ENCODE data around the gene PAQR9. TPM values are rescaled to one million over a fixed set of nuclear protein-coding genes. Genes with fewer than 3 reads are reported as not detected.

PAQR9 gene
- total and polyA plus RNA-seq, 2 donors (not counting 1 experiment from before 2014, with no cell fraction given): not detected

- TF ChIP-seq CTCF (conservative IDR thresholded peaks at IDR 0.05 in 1 of 2, IDR thresholded peaks at IDR 0.05 in 1 of 2; ENCODE audit: low read depth in 1 of 2, low read length in 2 of 2): no peak
- TF ChIP-seq EZH2 (IDR thresholded peaks at IDR 0.05; ENCODE audit: low read length, missing control alignments): no peak
These were observed 38.1 kb upstream of the PAQR9 start, which contains the start of gene U2SURP for GRCh38 chr3:143001369-143002082. Gene U2SURP, plus strand, starts transcription at chr3:143001570. Its CDS starts 59 bp downstream, at chr3:143001629.

GRCh38 chr3:143001034-143001368 is 37.5 kb upstream of the PAQR9 start:
- peak overlapping the region; percentile 95 for H3K27ac ChIP-seq (ENCODE audit: insufficient read depth, low read length)
- H3K9me3 ChIP-seq (ENCODE audit: control insufficient read depth, insufficient read depth, low read depth, low read length): no peaks in the 10 kb centered on the region
- peak overlapping the region; percentile 99 for H3K4me2 ChIP-seq (ENCODE audit: extremely low read depth, insufficient read depth, low read length)
- H3K27me3 ChIP-seq (ENCODE audit: control insufficient read depth, insufficient read depth, low read length): no peaks in the 10 kb centered on the region
- peak overlapping the region; percentile 85 for H2AFZ ChIP-seq (ENCODE audit: low read length)
- H4K20me1 ChIP-seq (ENCODE audit: control insufficient read depth, extremely low read depth, insufficient read depth, low read length): no peaks in the 10 kb centered on the region
- TF ChIP-seq CTCF (conservative IDR thresholded peaks at IDR 0.05 in 1 of 2, IDR thresholded peaks at IDR 0.05 in 1 of 2; ENCODE audit: low read depth in 1 of 2, low read length in 2 of 2) (no peak), EZH2 (IDR thresholded peaks at IDR 0.05; ENCODE audit: low read length, missing control alignments) (no peak)
- peaks cover 45% of the 10 kb centered on the region for H3K79me2 ChIP-seq (ENCODE audit: control insufficient read depth, insufficient read depth, low read length)
- H3K4me3 ChIP-seq (replicated peaks in 1 of 4; ENCODE audit: control extremely low read depth in 1 of 4, insufficient read depth in 1 of 4, low read depth in 3 of 4, low read length in 4 of 4): peak overlapping the region; percentile 83 to 97 (median 90)
- no peak for DNase-seq (ENCODE audit: low read depth in 2 of 2)
- peaks cover 4% of the 10 kb centered on the region for H3K4me1 ChIP-seq (ENCODE audit: control insufficient read depth, extremely low read depth, insufficient read depth, low read length)
- H3K9ac ChIP-seq (ENCODE audit: insufficient read depth, low read length): peak overlapping the region; percentile 67
- no peaks in the 10 kb centered on the region for H3K36me3 ChIP-seq (ENCODE audit: control insufficient read depth, insufficient read depth, low read length)

More at GRCh38 chr3:143001369-143002082, 38.1 kb upstream of the PAQR9 start, which contains the start of gene U2SURP:
- Histone ChIP-seq H3K27ac (ENCODE audit: insufficient read depth, low read length) (peak within 1 kb of the TSS; percentile 95), H3K9me3 (ENCODE audit: control insufficient read depth, insufficient read depth, low read depth, low read length) (no peaks in the 10 kb centered on the region), H3K79me2 (ENCODE audit: control insufficient read depth, insufficient read depth, low read length) (peaks cover 50% of the 10 kb centered on the region), H4K20me1 (ENCODE audit: control insufficient read depth, extremely low read depth, insufficient read depth, low read length) (no peaks in the 10 kb centered on the region), H2AFZ (ENCODE audit: low read length) (peak within 1 kb of the TSS; percentile 85), H3K4me2 (ENCODE audit: extremely low read depth, insufficient read depth, low read length) (peak within 1 kb of the TSS; percentile 99), H3K9ac (ENCODE audit: insufficient read depth, low read length) (peak within 1 kb of the TSS; percentile 94), H3K4me1 (ENCODE audit: control insufficient read depth, extremely low read depth, insufficient read depth, low read length) (peaks cover 4% of the 10 kb centered on the region), H3K36me3 (ENCODE audit: control insufficient read depth, insufficient read depth, low read length) (no peaks in the 10 kb centered on the region), H3K4me3 (replicated peaks in 1 of 4; ENCODE audit: control extremely low read depth in 1 of 4, insufficient read depth in 1 of 4, low read depth in 3 of 4, low read length in 4 of 4) (peak within 1 kb of the TSS; percentile 83 to 97 (median 90)), H3K27me3 (ENCODE audit: control insufficient read depth, insufficient read depth, low read length) (no peaks in the 10 kb centered on the region)
- peak; percentile 98 to 99 for DNase-seq (ENCODE audit: low read depth in 2 of 2)

GRCh38 chr3:143000528-143000927 is 37.1 kb upstream of the PAQR9 start:
- DNase-seq (ENCODE audit: low read depth in 2 of 2): peak in 1 of 2 donors; percentile 84
- Histone ChIP-seq H2AFZ (ENCODE audit: low read length) (peak overlapping the region; percentile 26), H3K9ac (ENCODE audit: insufficient read depth, low read length) (peak overlapping the region; percentile 67), H3K27ac (ENCODE audit: insufficient read depth, low read length) (peak overlapping the region; percentile 95), H4K20me1 (ENCODE audit: control insufficient read depth, extremely low read depth, insufficient read depth, low read length) (no peaks in the 10 kb centered on the region), H3K36me3 (ENCODE audit: control insufficient read depth, insufficient read depth, low read length) (no peaks in the 10 kb centered on the region), H3K4me3 (replicated peaks in 1 of 4; ENCODE audit: control extremely low read depth in 1 of 4, insufficient read depth in 1 of 4, low read depth in 3 of 4, low read length in 4 of 4) (peak overlapping the region; percentile 83 to 97 (median 90)), H3K9me3 (ENCODE audit: control insufficient read depth, insufficient read depth, low read depth, low read length) (no peaks in the 10 kb centered on the region), H3K27me3 (ENCODE audit: control insufficient read depth, insufficient read depth, low read length) (no peaks in the 10 kb centered on the region), H3K4me1 (ENCODE audit: control insufficient read depth, extremely low read depth, insufficient read depth, low read length) (peaks cover 4% of the 10 kb centered on the region), H3K4me2 (ENCODE audit: extremely low read depth, insufficient read depth, low read length) (peak overlapping the region; percentile 99), H3K79me2 (ENCODE audit: control insufficient read depth, insufficient read depth, low read length) (peaks cover 40% of the 10 kb centered on the region)
- TF ChIP-seq CTCF (conservative IDR thresholded peaks at IDR 0.05 in 1 of 2, IDR thresholded peaks at IDR 0.05 in 1 of 2; ENCODE audit: low read depth in 1 of 2, low read length in 2 of 2): no peak
- TF ChIP-seq EZH2 (IDR thresholded peaks at IDR 0.05; ENCODE audit: low read length, missing control alignments): no peak
